ELR (cell line): ENCODE measurements around the gene SYT17.
A peak's percentile ranks its signal among the peaks of the same experiment; 100 is the strongest.
"Not testable (repeated sequence)": the region's sequence is repeated elsewhere in the genome, so short reads cannot be mapped to it uniquely, and the experiment has no call there.

Source experiments
- DNase-seq: peaks from one replicate; pipeline ENCODE4 v3.0.0-alpha.2; 2015; ENCODE audit warnings: low read depth

Gene SYT17

DNA sequence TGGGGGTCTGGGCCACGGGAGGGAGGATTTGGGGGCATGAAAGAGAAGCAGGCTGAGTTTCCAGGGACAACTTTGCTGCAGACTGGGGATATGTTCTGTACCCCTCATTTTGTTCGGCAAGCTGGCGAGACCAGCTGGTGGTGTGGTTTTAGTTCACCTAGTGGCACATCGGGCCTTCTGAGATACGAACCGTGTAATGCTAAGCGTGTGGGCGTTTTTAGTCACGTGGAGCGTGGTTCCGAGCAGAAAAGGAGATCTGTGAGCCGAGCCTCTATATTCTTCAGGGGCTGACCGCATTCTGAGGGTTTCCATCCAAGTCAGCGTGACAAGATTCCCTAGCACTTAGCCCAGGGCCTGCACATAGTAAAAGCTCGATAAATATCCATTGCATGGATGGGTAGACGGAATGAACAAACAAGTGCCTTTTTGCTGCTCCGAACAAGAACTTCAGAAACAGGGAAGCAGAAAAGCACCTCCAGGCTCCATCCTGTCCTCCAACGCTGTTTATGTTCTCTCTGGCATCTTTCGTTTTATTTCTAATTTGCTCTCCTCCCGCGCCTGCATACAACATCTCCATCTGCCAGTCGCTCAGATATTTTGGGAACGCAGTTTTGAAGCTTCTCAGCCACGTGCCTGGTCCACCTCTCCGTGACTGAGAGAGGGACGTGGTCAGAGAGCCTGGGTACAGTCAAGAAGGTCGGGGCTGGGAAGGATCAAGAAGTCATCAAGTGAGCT is 5.8 kb downstream of the SYT17 start:
- no peak for DNase-seq

DNA sequence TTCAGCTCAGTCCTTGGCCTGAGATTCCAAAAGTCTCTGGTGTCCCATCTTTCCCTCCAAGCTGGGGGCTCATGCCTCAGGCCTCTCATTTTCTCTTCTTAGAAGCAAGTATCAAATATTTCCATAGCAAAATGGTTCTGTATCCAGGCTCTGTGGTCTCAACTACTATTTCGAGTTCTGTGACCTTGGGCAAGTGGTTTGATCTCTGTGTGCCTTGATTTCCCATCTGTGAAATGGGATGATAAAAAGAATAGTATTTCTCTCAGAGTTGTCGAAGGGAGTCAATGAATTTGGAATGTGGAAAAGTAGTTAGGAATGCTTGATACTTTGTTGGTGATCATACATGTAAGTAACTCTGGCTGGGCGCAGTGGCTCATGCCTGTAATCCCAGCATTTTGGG is 6.4 kb downstream of the SYT17 start:
- DNase-seq: no peak

- no peak for DNase-seq
Observed at GRCh38 chr16:19175492-19176262, 7.6 kb downstream of the SYT17 start.

DNA sequence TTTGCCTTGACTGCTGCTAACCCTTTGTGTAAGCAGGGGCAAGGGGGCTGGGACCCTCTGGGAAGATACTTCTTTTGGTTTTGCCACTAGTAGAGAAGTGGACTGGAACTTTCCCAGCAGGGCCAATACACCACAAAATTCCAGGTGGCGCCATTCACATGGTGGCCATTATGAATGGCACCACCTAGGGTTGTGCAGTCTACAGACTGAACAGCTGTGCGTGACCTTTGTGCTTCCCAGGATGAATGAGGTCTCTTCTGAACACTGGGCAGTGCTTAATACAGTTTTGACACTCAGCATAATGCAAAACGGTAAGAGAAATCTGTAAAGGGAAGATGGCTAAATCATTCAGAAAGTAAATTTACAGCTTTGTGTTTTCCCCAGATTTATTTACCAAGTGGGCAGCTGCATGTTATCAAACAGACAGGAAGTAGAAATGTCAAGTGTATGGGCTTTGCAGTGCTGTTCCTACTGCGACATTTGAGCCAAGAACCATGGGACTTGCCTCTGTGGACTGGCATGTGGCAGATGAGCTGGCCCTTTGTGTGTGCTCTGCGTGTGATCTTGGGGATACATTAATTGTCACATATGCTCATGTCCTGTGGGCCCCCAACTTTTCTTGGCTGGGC is 9.2 kb downstream of the SYT17 start:
- DNase-seq: no peak

DNA sequence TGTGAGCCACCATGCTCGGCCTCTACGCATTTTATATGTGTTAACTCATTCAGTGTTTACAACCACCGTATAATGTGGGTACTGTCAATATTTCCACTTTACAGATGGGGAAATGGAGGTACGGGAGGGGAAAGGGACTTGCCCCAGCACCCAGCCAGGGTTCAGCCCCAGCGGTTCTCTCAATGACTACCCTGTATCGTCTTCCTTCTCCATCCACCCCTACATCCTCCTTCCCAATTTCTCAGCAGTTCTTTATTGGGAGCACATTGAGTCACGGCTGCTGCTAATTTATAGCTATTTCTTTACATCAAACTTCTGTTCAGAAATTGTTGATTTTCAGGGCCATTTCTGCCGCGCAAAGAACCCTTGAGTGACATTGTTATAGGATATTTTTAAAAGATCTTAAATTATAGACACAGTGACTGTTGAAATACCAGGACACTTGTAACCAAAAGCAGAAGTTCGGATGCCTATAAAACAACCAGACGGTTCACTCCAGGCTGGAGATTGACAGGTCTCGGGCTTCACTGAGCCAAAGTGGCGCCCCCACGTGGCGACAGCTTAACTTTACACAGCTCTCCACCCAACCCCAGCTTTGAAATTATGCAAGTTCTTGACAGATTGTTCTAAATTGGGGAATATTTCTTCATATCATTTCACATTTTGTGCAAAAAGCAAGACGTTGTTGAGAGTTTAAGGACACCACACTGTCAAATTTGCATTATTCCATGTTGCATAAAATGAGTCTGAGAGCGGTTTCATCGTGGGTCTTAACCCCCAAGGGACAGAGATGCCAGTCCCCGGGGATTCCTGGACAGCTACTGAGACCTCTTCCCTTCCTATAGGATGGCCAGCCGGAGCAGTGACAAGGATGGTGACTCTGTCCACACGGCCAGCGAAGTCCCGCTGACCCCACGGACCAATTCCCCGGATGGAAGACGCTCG is 11.8 kb downstream of the SYT17 start:
- DNase-seq: peak; percentile 56

GRCh38 chr16:19180741-19181140 is 12.7 kb downstream of the SYT17 start:
- no peak for DNase-seq

- DNase-seq: no peak
Observed at GRCh38 chr16:19182481-19182880, 14.4 kb downstream of the SYT17 start.

DNA sequence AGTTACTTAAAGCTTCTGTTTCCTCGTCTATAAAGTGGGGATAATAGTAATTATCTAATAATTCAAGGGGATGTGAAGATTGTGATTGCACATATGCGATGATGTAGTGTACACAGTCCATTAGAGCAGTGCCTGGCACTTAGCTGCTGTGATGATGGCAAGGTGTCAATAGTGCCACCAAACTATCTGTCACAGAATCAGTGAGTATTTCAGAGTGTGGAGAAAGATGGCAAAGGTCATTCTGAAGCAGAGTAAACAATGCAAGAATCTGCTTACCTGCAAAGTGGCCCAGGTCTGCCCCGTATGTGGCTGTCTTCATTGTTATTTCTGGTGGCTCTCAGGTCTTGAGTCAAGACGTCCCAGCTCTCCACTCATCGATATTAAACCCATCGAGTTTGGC is 15.1 kb downstream of the SYT17 start:
- no peak for DNase-seq

DNA sequence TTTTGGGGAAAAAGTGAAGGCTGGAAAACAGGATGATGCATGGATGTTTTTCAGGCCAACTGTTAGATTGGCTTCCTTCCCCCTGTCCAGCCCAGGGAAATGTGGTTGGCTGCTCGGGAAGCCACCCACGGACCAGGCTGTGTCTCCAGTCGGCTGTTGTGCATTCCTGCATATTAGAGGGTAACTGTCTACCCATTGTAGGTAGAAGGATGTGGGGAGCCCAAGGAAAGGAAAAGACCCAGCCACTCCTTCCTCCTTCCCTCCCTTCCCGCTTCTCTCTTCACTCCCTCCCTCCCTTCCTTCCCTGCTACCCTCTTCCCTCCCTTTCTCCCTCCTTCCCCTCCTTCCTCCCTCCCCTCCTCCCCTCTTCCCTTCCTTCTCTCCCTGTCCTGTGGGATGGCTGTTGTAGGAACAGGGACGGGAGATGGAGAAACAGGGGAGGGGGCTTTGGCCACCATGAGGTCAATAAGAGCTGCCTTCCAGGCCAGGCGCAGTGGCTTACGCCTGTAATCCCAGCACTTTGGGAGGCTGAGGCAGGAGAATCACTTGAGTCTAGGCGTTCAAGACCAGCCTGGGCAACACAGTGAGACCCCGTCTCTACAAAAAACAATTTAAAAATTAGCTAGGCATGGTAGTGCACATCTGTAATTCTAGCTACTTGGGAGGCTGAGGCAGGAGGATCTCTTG is 16.9 kb downstream of the SYT17 start:
- no peak for DNase-seq

DNA sequence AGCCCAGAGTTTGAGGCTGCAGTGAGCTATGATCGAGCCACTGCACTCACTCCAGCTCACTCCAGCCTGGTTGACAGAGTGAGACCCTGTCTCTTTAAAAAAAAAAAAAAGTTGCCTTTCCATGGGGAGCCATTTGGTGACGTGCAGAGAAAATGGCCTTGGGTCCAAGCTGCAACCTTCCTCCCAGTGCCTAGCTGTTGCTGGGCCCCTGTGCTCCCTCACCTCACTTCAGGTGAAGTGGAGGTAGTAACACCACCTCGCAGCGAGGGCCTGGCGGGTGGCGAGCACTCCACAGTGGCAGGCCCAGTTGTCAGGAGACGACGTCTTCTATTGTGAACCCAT is 17.4 kb downstream of the SYT17 start:
- no peak for DNase-seq

- no peak for DNase-seq
Observed at GRCh38 chr16:19186408-19186807, 18.4 kb downstream of the SYT17 start.

GRCh38 chr16:19187961-19188360 is 19.9 kb downstream of the SYT17 start:
- DNase-seq: not testable (repeated sequence)

GRCh38 chr16:19188406-19188805 is 20.4 kb downstream of the SYT17 start:
- DNase-seq: no peak

GRCh38 chr16:19192865-19193264 is 24.8 kb downstream of the SYT17 start:
- DNase-seq: no peak

GRCh38 chr16:19196871-19197270 is 28.8 kb downstream of the SYT17 start:
- no peak for DNase-seq

- no peak for DNase-seq
Observed at GRCh38 chr16:19203374-19203966, 35.4 kb downstream of the SYT17 start.

DNA sequence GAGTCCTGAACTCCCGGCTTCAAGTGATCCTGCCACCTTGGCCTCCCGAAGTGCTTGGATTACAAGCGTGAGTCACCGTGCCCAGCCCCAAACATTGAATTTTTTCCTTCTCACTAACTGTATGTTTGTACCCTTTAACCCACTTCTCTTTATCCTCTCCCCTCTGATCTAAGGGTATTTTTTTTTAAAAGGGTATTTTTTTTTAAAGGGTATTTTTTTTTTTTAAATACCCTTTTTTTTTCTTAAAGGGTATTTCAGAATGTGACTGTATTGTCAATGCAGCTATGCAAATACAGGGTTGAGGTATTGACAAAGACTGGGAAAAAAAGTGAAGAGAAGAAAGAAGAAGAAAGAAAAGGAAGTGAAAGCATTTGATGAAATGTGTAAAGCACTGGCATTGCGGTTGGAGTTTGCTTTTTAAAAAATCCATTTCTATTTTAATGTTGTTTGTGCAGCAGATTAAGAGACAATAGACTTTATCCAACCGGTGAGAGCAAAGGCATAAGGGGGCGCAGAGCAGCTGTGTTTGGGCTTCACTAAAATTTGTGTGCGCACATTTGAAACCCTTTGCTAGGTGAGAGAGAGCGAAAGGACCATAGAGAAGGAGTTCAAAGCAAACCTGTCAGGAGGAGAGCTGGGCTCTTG is 42.4 kb downstream of the SYT17 start:
- DNase-seq: peak; percentile 55

- DNase-seq: no peak
Observed at GRCh38 chr16:19210968-19211367, 42.9 kb downstream of the SYT17 start.

- no peak for DNase-seq
Observed at GRCh38 chr16:19212059-19212458, 44.0 kb downstream of the SYT17 start.

DNA sequence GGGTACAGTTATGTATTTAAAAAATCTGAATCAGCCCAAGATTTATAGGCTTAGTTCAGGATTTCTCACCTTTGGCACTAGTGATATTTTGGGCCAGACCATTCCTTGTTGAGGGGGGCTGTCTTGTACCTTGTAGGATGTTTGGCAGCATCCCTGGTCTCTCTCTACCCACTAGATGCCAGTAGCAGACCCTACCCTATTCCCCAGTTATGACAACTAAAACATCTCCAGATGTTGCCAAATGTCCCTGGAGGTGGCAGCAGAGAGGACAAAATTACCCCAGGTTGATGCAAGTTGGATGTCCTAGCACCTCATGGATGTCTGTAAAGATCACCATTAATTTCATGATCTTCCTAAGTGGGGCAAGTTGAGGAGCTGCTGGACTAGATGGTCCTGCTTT is 45.8 kb downstream of the SYT17 start:
- no peak for DNase-seq

DNA sequence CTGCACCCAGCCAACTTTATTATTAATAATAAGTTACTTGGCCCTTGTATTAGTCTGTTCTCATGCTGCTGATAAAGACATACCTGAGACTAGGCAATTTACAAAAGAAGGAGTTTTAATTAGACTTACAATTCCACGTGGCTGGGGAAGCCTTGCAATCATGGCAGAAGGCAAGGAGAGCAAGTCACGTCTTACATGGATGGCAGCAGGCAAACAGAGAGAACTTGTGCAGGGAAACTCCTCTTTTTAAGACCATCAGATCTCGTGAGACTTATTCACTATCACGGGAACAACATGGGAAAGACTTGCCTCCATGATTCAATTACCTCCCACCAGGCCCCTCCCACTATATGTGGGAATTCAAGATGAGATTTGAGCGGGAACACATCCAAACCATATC is 47.7 kb downstream of the SYT17 start:
- no peak for DNase-seq
